ENCODE data around the gene LMNA.
A peak's percentile ranks its signal among the peaks of the same experiment; 100 is the strongest.

LMNA gene

DNA sequence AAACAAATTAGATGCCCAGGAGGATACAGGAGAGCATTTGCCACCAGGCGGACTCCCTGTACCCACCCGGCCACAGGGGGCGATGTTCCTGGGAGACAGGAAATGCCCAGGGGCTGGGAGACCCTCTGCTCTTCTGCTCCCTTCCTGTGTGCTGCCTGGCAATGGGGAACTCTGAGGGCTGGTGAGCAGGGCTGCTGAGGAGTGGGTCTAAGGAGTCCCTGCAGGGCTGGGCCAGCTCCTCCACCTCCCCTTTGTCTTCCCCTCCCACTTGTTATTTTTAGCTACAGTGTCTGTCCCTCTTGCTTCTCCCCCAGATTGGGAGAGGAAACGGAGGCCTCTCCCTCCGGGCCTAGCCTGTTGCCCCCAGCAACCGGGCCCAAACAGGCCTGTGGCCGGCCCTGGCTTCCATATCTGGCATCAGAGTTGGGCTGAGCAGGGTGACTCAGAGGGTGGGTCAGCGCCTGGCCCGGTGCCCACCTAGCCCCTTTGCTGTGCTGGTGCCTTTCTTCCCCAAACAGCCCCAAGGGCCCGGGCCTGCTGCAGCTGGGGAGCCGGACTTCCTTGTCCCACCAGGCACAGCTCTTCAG, 11.6 kb downstream of the LMNA start:
- no peak for TF ChIP-seq EZH2 (IDR thresholded peaks at IDR 0.05; ENCODE audit: borderline replicate concordance, low read depth, low read length, severe bottlenecking)
- TF ChIP-seq, protein P1, sequence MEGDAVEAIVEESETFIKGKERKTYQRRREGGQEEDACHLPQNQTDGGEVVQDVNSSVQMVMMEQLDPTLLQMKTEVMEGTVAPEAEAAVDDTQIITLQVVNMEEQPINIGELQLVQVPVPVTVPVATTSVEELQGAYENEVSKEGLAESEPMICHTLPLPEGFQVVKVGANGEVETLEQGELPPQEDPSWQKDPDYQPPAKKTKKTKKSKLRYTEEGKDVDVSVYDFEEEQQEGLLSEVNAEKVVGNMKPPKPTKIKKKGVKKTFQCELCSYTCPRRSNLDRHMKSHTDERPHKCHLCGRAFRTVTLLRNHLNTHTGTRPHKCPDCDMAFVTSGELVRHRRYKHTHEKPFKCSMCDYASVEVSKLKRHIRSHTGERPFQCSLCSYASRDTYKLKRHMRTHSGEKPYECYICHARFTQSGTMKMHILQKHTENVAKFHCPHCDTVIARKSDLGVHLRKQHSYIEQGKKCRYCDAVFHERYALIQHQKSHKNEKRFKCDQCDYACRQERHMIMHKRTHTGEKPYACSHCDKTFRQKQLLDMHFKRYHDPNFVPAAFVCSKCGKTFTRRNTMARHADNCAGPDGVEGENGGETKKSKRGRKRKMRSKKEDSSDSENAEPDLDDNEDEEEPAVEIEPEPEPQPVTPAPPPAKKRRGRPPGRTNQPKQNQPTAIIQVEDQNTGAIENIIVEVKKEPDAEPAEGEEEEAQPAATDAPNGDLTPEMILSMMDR (IDR thresholded peaks at IDR 0.05; ENCODE audit: borderline replicate concordance, extremely low read depth, low read length, poor library complexity, severe bottlenecking), result peak; percentile 59
- Histone ChIP-seq H3K27ac (ENCODE audit: low read length) (no peak overlapping the region), H3K36me3 (ENCODE audit: insufficient read depth, low read length) (no peaks in the 10 kb centered on the region), H3K79me2 (ENCODE audit: insufficient read depth, low read length) (no peaks in the 10 kb centered on the region), H3K4me2 (ENCODE audit: insufficient read depth, low read length) (peak overlapping the region; percentile 30; the same call in 1 of the 2 replicates), H3K27me3 (ENCODE audit: insufficient read depth, low read length, poor library complexity) (peaks cover 16% of the 10 kb centered on the region), H3K9me3 (ENCODE audit: insufficient read depth, low read length, severe bottlenecking) (no peaks in the 10 kb centered on the region), H2AFZ (ENCODE audit: low read depth, low read length) (no peak overlapping the region), H4K20me1 (ENCODE audit: insufficient read depth, low read length) (peaks cover 32% of the 10 kb centered on the region), H3K4me1 (ENCODE audit: insufficient read depth, low read length) (peaks cover 23% of the 10 kb centered on the region), H3K4me3 (ENCODE audit: low read depth in 1 of 2, low read length in 2 of 2) (no peak overlapping the region), H3K9ac (ENCODE audit: low read depth, low read length) (no peak overlapping the region)
- DNase-seq, result peak; percentile 46
- ATAC-seq (ENCODE audit: insufficient read depth, low read depth), result no peak

DNA sequence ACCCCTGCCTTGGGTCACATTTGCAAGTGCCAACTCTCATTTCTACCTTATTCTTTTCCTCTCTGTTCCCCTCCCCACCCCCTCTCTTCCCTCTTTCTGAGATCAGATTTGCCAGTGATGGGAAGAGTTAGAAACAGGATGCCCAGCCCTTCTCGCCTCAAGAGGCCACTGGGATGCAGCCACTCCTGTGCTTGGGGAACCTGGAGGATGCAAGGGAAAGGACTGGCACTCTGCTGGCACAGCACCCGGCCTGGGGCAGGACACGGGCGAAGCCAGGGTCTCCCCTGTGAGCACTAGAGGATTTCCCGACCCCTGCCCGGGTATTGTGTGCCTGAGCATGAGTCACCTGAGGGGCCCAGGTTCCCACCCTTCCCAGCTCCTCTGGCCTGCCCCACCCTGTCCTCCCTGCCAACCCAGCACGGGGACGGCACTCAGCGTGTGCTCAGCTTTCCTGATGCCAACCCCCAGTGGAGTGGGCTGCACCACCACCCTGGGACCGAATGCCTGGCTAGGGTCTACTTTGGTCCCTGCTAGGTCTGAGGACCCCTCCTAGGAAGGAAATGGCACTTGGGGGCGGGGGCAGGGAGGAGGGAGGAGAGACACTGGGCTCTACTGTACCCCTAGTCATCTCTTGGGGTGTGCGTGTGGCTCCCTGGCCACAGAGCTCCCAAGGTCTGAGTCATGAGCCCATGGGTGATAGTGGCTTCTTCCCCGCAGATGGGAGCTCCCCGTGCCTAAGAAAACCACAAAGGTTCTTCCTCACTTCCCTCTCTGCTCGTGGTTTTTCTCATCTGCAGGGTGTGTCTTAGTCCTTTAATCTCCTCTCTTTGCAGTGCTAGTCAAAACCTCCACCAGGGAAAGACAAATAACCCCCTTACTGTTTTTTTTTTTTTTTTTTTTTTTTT, 12.4 kb downstream of the LMNA start:
- no peak for TF ChIP-seq EZH2 (IDR thresholded peaks at IDR 0.05; ENCODE audit: borderline replicate concordance, low read depth, low read length, severe bottlenecking)
- TF ChIP-seq, protein P1 (IDR thresholded peaks at IDR 0.05; ENCODE audit: borderline replicate concordance, extremely low read depth, low read length, poor library complexity, severe bottlenecking), result no peak
- H3K4me2 ChIP-seq (ENCODE audit: insufficient read depth, low read length), result peak overlapping the region; percentile 30; the same call in 1 of the 2 replicates
- no peak overlapping the region for H3K27ac ChIP-seq (ENCODE audit: low read length)
- H3K4me3 ChIP-seq (ENCODE audit: low read depth in 1 of 2, low read length in 2 of 2), result no peak overlapping the region
- ATAC-seq (ENCODE audit: insufficient read depth, low read depth), result peak; percentile 90
- no peak overlapping the region for H3K9ac ChIP-seq (ENCODE audit: low read depth, low read length)
- peaks cover 23% of the 10 kb centered on the region for H3K4me1 ChIP-seq (ENCODE audit: insufficient read depth, low read length)
- no peak overlapping the region for H2AFZ ChIP-seq (ENCODE audit: low read depth, low read length)
- no peaks in the 10 kb centered on the region for H3K9me3 ChIP-seq (ENCODE audit: insufficient read depth, low read length, severe bottlenecking)
- no peaks in the 10 kb centered on the region for H3K79me2 ChIP-seq (ENCODE audit: insufficient read depth, low read length)
- peaks cover 16% of the 10 kb centered on the region for H3K27me3 ChIP-seq (ENCODE audit: insufficient read depth, low read length, poor library complexity)
- peaks cover 32% of the 10 kb centered on the region for H4K20me1 ChIP-seq (ENCODE audit: insufficient read depth, low read length)
- peak; percentile 78 for DNase-seq
- H3K36me3 ChIP-seq (ENCODE audit: insufficient read depth, low read length), result no peaks in the 10 kb centered on the region

DNA sequence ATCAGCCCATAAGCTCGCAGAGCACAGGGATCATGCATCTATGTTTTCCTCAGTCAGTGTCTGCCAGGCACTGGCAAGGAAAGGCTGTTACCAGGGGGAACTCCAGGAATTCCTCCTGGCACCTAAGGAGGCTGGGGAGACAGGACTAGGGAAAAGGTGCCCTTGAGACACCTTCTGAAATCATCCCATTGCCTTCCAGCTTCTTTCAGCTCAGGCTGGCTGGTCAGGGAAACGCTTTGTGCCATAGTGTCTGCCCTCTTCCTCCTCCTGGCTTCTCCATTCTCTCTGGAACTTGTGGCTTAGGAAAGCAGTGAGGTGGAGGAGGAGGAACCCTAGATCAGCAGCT, 13.8 kb downstream of the LMNA start:
- Histone ChIP-seq H3K27me3 (ENCODE audit: insufficient read depth, low read length, poor library complexity) (peaks cover 6% of the 10 kb centered on the region), H2AFZ (ENCODE audit: low read depth, low read length) (no peak overlapping the region), H3K9ac (ENCODE audit: low read depth, low read length) (no peak overlapping the region), H3K4me2 (ENCODE audit: insufficient read depth, low read length) (no peak overlapping the region), H3K36me3 (ENCODE audit: insufficient read depth, low read length) (no peaks in the 10 kb centered on the region), H3K9me3 (ENCODE audit: insufficient read depth, low read length, severe bottlenecking) (no peaks in the 10 kb centered on the region), H3K4me3 (ENCODE audit: low read depth in 1 of 2, low read length in 2 of 2) (no peak overlapping the region), H4K20me1 (ENCODE audit: insufficient read depth, low read length) (peaks cover 32% of the 10 kb centered on the region), H3K4me1 (ENCODE audit: insufficient read depth, low read length) (peaks cover 23% of the 10 kb centered on the region), H3K27ac (ENCODE audit: low read length) (no peak overlapping the region), H3K79me2 (ENCODE audit: insufficient read depth, low read length) (no peaks in the 10 kb centered on the region)
- TF ChIP-seq, protein P1 (IDR thresholded peaks at IDR 0.05; ENCODE audit: borderline replicate concordance, extremely low read depth, low read length, poor library complexity, severe bottlenecking), result no peak
- no peak for TF ChIP-seq EZH2 (IDR thresholded peaks at IDR 0.05; ENCODE audit: borderline replicate concordance, low read depth, low read length, severe bottlenecking)
- DNase-seq (no peak), ATAC-seq (ENCODE audit: insufficient read depth, low read depth) (no peak)

Measured in DND-41 (cell line).